Measurements from ENCODE around the gene RGS13. TPM values are rescaled to one million over a fixed set of nuclear protein-coding genes. Genes with fewer than 3 reads are reported as not detected.

Gene RGS13
- total RNA-seq, 1 donor from 2014 or later, result not detected

DNA sequence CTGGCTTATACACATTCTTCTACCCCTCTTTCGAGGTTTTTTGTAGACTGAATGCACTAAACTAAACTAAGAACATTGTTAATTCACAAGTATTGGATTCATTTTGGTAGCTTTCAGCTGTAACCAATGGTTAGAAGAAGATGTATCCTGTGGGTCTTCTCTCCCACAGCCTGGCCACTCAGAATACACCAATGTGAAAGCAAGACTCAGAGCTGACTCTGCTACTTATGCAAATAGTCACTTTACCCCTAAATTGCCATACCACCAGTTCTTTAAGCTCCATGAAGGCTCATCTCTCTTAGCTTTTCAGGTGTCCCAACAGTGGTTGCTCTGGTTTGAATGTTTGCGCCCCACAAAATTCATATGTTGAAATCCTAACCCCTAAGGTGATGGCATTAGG lies 60.1 kb downstream of the RGS13 start:
- H3K9me3 Mint-ChIP-seq, result peaks cover 3% of the 10 kb centered on the region
- no peak for TF ChIP-seq EZH2 (IDR thresholded peaks at IDR 0.05)
- no peak for TF ChIP-seq EZH2phosphoT487 (IDR thresholded peaks at IDR 0.05)
- TF ChIP-seq, protein P1, sequence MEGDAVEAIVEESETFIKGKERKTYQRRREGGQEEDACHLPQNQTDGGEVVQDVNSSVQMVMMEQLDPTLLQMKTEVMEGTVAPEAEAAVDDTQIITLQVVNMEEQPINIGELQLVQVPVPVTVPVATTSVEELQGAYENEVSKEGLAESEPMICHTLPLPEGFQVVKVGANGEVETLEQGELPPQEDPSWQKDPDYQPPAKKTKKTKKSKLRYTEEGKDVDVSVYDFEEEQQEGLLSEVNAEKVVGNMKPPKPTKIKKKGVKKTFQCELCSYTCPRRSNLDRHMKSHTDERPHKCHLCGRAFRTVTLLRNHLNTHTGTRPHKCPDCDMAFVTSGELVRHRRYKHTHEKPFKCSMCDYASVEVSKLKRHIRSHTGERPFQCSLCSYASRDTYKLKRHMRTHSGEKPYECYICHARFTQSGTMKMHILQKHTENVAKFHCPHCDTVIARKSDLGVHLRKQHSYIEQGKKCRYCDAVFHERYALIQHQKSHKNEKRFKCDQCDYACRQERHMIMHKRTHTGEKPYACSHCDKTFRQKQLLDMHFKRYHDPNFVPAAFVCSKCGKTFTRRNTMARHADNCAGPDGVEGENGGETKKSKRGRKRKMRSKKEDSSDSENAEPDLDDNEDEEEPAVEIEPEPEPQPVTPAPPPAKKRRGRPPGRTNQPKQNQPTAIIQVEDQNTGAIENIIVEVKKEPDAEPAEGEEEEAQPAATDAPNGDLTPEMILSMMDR (IDR thresholded peaks at IDR 0.05), result no peak

DNA sequence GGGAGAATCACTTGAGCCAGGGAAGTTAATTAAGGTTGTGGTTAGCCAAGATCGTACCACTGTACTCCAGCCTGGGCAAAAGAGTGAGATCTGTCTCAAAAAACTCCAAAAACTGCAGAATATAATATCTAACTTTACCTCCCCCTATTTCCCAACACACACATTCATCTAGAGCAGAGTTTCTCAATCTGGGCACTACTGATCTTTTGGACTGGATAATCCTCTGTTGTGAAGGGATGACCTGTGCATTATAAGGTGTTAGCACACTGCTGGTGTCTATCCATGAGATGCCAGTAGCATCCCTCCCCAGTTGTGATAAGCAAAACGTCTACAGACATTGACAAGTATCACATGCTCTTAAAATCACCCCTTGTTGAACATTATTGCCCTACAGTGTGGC lies 61.8 kb downstream of the RGS13 start:
- no peaks in the 10 kb centered on the region for H3K27me3 ChIP-seq
- H3K4me1 ChIP-seq, result no peaks in the 10 kb centered on the region
- Mint-ChIP-seq H3K4me3 (no peak overlapping the region), H3K9me3 (no peaks in the 10 kb centered on the region), H3K4me1 (no peaks in the 10 kb centered on the region), H3K27me3 (ENCODE audit: insufficient read depth, low read depth) (no peaks in the 10 kb centered on the region), H3K27ac (no peak overlapping the region), H3K36me3 (no peaks in the 10 kb centered on the region)
- TF ChIP-seq, protein P1 (IDR thresholded peaks at IDR 0.05), result no peak
- TF ChIP-seq EZH2phosphoT487 (IDR thresholded peaks at IDR 0.05) (no peak), EZH2 (IDR thresholded peaks at IDR 0.05) (no peak)
- H2AFZ ChIP-seq (replicated peaks), result no peak overlapping the region
- no peak overlapping the region for H3K27ac ChIP-seq
- H3K4me3 ChIP-seq, result no peak overlapping the region
- no peaks in the 10 kb centered on the region for H3K79me2 ChIP-seq (ENCODE audit: low read depth)
- no peaks in the 10 kb centered on the region for H3K36me3 ChIP-seq
- no peaks in the 10 kb centered on the region for H4K20me1 ChIP-seq (ENCODE audit: low read depth)
- no peak overlapping the region for H3K9ac ChIP-seq
- H3F3A ChIP-seq (ENCODE audit: low read depth), result no peaks in the 10 kb centered on the region
- no peak overlapping the region for H3K4me2 ChIP-seq
- H3K9me3 ChIP-seq (ENCODE audit: low read depth), result no peaks in the 10 kb centered on the region
- no peak for DNase-seq (ENCODE audit: low spot score)

More for the DNA sequence above, 60.1 kb downstream of the RGS13 start:
- H3K27ac Mint-ChIP-seq, result no peak overlapping the region
- H3F3A ChIP-seq (ENCODE audit: low read depth), result no peaks in the 10 kb centered on the region
- H3K79me2 ChIP-seq (ENCODE audit: low read depth), result no peaks in the 10 kb centered on the region
- no peak overlapping the region for H3K27ac ChIP-seq
- H3K27me3 ChIP-seq, result no peaks in the 10 kb centered on the region
- H4K20me1 ChIP-seq (ENCODE audit: low read depth), result no peaks in the 10 kb centered on the region
- H3K36me3 Mint-ChIP-seq, result no peaks in the 10 kb centered on the region
- no peak overlapping the region for H3K4me3 Mint-ChIP-seq
- H3K4me2 ChIP-seq, result no peak overlapping the region
- DNase-seq (ENCODE audit: low spot score), result no peak
- no peak overlapping the region for H2AFZ ChIP-seq (replicated peaks)
- H3K36me3 ChIP-seq, result no peaks in the 10 kb centered on the region
- H3K4me1 ChIP-seq, result no peaks in the 10 kb centered on the region
- no peaks in the 10 kb centered on the region for H3K9me3 ChIP-seq (ENCODE audit: low read depth)
- no peak overlapping the region for H3K4me3 ChIP-seq
- H3K4me1 Mint-ChIP-seq, result no peaks in the 10 kb centered on the region
- no peaks in the 10 kb centered on the region for H3K27me3 Mint-ChIP-seq (ENCODE audit: insufficient read depth, low read depth)
- H3K9ac ChIP-seq, result no peak overlapping the region

DNA sequence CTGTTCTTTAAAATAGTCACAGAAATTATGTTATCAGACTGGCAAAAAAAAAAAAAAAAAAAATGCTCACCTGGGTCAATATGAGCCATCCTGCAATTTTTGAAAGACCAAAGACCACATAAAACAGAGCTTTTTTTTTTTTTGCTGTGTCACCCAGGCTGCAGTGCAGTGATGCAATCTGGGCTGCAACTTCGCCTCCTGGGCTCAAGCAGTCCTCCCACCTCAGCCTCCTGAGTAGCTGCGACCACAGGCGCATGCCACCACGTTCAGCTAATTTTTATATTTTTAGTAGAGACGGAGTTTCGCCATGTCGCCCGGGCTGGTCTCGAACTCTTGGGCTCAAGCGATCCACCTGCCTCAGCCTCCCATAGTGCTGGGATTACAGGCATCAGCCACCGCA lies 62.8 kb downstream of the RGS13 start:
- Mint-ChIP-seq H3K9me3 (no peaks in the 10 kb centered on the region), H3K27ac (no peak overlapping the region), H3K36me3 (no peaks in the 10 kb centered on the region), H3K4me1 (no peaks in the 10 kb centered on the region), H3K4me3 (no peak overlapping the region), H3K27me3 (ENCODE audit: insufficient read depth, low read depth) (no peaks in the 10 kb centered on the region)
- Histone ChIP-seq H3K4me2 (no peak overlapping the region), H3K9ac (no peak overlapping the region), H3F3A (ENCODE audit: low read depth) (no peaks in the 10 kb centered on the region), H3K36me3 (no peaks in the 10 kb centered on the region), H2AFZ (replicated peaks) (no peak overlapping the region), H3K79me2 (ENCODE audit: low read depth) (no peaks in the 10 kb centered on the region), H3K4me1 (no peaks in the 10 kb centered on the region), H4K20me1 (ENCODE audit: low read depth) (no peaks in the 10 kb centered on the region), H3K27me3 (no peaks in the 10 kb centered on the region), H3K9me3 (ENCODE audit: low read depth) (no peaks in the 10 kb centered on the region), H3K27ac (no peak overlapping the region), H3K4me3 (no peak overlapping the region)
- no peak for DNase-seq (ENCODE audit: low spot score)
- TF ChIP-seq, protein P1 (IDR thresholded peaks at IDR 0.05), result no peak
- TF ChIP-seq EZH2 (IDR thresholded peaks at IDR 0.05), result no peak
- no peak for TF ChIP-seq EZH2phosphoT487 (IDR thresholded peaks at IDR 0.05)
